ENCODE measurements around the gene UBE2E1. TPM values are rescaled to one million over a fixed set of nuclear protein-coding genes. Genes with fewer than 3 reads are reported as not detected.

Gene UBE2E1
- total and polyA plus RNA-seq, 2 of the 4 experiments (the other 2 are of a cell fraction) = 54.1 to 91.6 TPM

- H3K27me3 ChIP-seq (ENCODE audit: control insufficient read depth, insufficient read depth, low read length) = no peaks in the 10 kb centered on the region
- 0 out of 2 replicates have a peak, but pooled peaks cover 2% of the 10 kb centered on the region for H3K4me1 ChIP-seq (ENCODE audit: control insufficient read depth, insufficient read depth, low read length)
- DNase-seq (no peak), ATAC-seq (ENCODE audit: low read depth) (no peak)
- H3K56ac ChIP-seq (ENCODE audit: extremely low read depth, insufficient read depth, low read length) = no peak overlapping the region
- no peak overlapping the region for H3K18ac ChIP-seq (ENCODE audit: low read depth, low read length)
- no peak overlapping the region for H2AK5ac ChIP-seq (ENCODE audit: low read depth, low read length)
- dilution Hi-C loops (cut with HindIII; ENCODE audit: low sequenced_read_pairs, unreplicated experiment) = no loop called here
- H3K4ac ChIP-seq (ENCODE audit: low read depth, low read length) = no peak overlapping the region
- H3K23ac ChIP-seq (ENCODE audit: low read depth, low read length) = no peak overlapping the region
- H2AFZ ChIP-seq (replicated peaks; ENCODE audit: low read length, poor library complexity) = no peak overlapping the region
- H2BK120ac ChIP-seq (ENCODE audit: low read depth, low read length) = no peak overlapping the region
- H4K20me1 ChIP-seq (ENCODE audit: insufficient read depth, low read length) = peaks cover 58% of the 10 kb centered on the region
- H2BK20ac ChIP-seq (ENCODE audit: low read depth, low read length) = no peak overlapping the region
- ChIA-PET POLR2A (ENCODE audit: unreplicated experiment) (no interaction called here), CTCF (no interaction called here)
- no TSS peak for BruUV-seq (replicated peaks)
- no peak overlapping the region for H4K8ac ChIP-seq (ENCODE audit: low read depth in 2 of 2, low read length in 2 of 2)
- H2BK5ac ChIP-seq (ENCODE audit: low read depth, low read length, poor library complexity, severe bottlenecking) = no peak overlapping the region
- H4K91ac ChIP-seq (ENCODE audit: insufficient read depth, low read depth, low read length) = no peak overlapping the region
- peaks cover 39 to 61% of the 10 kb centered on the region in 2 experiments for H3K79me1 ChIP-seq (ENCODE audit: low read depth in 1 of 2, low read length in 2 of 2)
- H3K9me1 ChIP-seq (ENCODE audit: insufficient read depth, low read length) = peaks cover 8% of the 10 kb centered on the region
- no peak overlapping the region for H3K27ac ChIP-seq (ENCODE audit: insufficient read depth, low read length)
- no CpG with 5 or more reads among the region's 5 CpGs for WGBS, 2 experiments (ENCODE audit: extremely low coverage in 2 of 2, insufficient read length in 1 of 2)
- intact Hi-C loops (cut with micrococcal nuclease) = no loop called here
- TF ChIP-seq MAZ (IDR thresholded peaks at IDR 0.05; ENCODE audit: borderline replicate concordance, low read depth, low read length) = no peak
- TF ChIP-seq RFX5 (IDR thresholded peaks at IDR 0.05; ENCODE audit: low read depth, low read length) = no peak
- TF ChIP-seq POLR2A (IDR thresholded peaks at IDR 0.05; ENCODE audit: low read depth, low read length) = no peak
- no peak for TF ChIP-seq MAFK (IDR thresholded peaks at IDR 0.05; ENCODE audit: low read depth, low read length)
- no peak for TF ChIP-seq CHD1 (IDR thresholded peaks at IDR 0.05; ENCODE audit: low read depth, low read length)
- no peak for TF ChIP-seq ELK1 (IDR thresholded peaks at IDR 0.05; ENCODE audit: borderline replicate concordance, low read depth, low read length)
- no peak for TF ChIP-seq CEBPB (IDR thresholded peaks at IDR 0.05; ENCODE audit: low read depth, low read length)
- TF ChIP-seq CTCF (conservative IDR thresholded peaks at IDR 0.05; ENCODE audit: low read depth, low read length) = no peak
- no peak for TF ChIP-seq SMC3 (IDR thresholded peaks at IDR 0.05; ENCODE audit: low read depth, low read length)
- TF ChIP-seq USF2 (IDR thresholded peaks at IDR 0.05; ENCODE audit: low read depth, low read length) = no peak
- no peak for TF ChIP-seq RAD21 (IDR thresholded peaks at IDR 0.05; ENCODE audit: low read length)
- no peak for TF ChIP-seq RCOR1 (IDR thresholded peaks at IDR 0.05; ENCODE audit: insufficient replicate concordance, low read length)
- TF ChIP-seq FOS (IDR thresholded peaks at IDR 0.05; ENCODE audit: low read depth, low read length) = no peak
- no peak for TF ChIP-seq MXI1 (IDR thresholded peaks at IDR 0.05; ENCODE audit: borderline replicate concordance, low read depth, low read length)
- no peak for TF ChIP-seq NFE2L2 (IDR thresholded peaks at IDR 0.05; ENCODE audit: low read depth, low read length)
- TF ChIP-seq BHLHE40 (IDR thresholded peaks at IDR 0.05; ENCODE audit: low read depth, low read length) = no peak
- no peak overlapping the region for H3K4me2 ChIP-seq (ENCODE audit: low read depth, low read length)
- no peaks in the 10 kb centered on the region for H3K9me3 ChIP-seq (ENCODE audit: control insufficient read depth, insufficient read depth, low read length)
- H4K5ac ChIP-seq (ENCODE audit: low read depth, low read length) = no peak overlapping the region
- no peak overlapping the region for H3K14ac ChIP-seq (replicated peaks; ENCODE audit: low read depth, low read length)
- no peak overlapping the region for H3K9ac ChIP-seq (ENCODE audit: low read depth, low read length)
- H2AK9ac ChIP-seq (replicated peaks; ENCODE audit: low read depth, low read length, poor library complexity) = no peak overlapping the region
- no peak overlapping the region for H2BK15ac ChIP-seq (ENCODE audit: low read depth, low read length)
- peaks cover 2% of the 10 kb centered on the region for H3K36me3 ChIP-seq (ENCODE audit: control insufficient read depth, insufficient read depth, low read length)
- no peak overlapping the region for H3K4me3 ChIP-seq (ENCODE audit: insufficient read depth, low read depth, low read length)
- in situ Hi-C loops (cut with MboI; ENCODE audit: low sequenced_read_pairs) = no loop called here
Measured at GRCh38 chr3:23829242-23829934, 23.6 kb downstream of the UBE2E1 start.
